HUES6 (cell line): ENCODE data around the gene WDFY4.

ENCODE experiments used
- H3K27ac ChIP-seq: 2 replicates; pipeline ENCODE4 v1.7.0; 2013; ENCODE audit warnings: low read depth, mild to moderate bottlenecking, low read length, inconsistent platforms
- H3K27me3 ChIP-seq: 2 replicates; pipeline ENCODE4 v1.6.1; 2013; ENCODE audit warnings: low read length; ENCODE audit not compliant: control insufficient read depth, insufficient read depth
- H3K36me3 ChIP-seq: 2 replicates; pipeline ENCODE4 v1.6.1; 2013; ENCODE audit warnings: low read length; ENCODE audit not compliant: control insufficient read depth, insufficient read depth
- H3K4me1 ChIP-seq: 2 replicates; pipeline ENCODE4 v1.6.1; 2013; ENCODE audit warnings: low read length; ENCODE audit not compliant: control insufficient read depth, insufficient read depth
- H3K4me3 ChIP-seq: 2 replicates; pipeline ENCODE4 v1.5.1; 2013; ENCODE audit warnings: low read depth, low read length
- H3K9ac ChIP-seq: one replicate; pipeline ENCODE4 v1.6.1; 2013; ENCODE audit warnings: mild to moderate bottlenecking, low read length
- H3K9me3 ChIP-seq: 2 replicates; pipeline ENCODE4 v1.6.1; 2013; ENCODE audit warnings: low read depth, low read length; ENCODE audit not compliant: control insufficient read depth, insufficient read depth

The WDFY4 gene

DNA sequence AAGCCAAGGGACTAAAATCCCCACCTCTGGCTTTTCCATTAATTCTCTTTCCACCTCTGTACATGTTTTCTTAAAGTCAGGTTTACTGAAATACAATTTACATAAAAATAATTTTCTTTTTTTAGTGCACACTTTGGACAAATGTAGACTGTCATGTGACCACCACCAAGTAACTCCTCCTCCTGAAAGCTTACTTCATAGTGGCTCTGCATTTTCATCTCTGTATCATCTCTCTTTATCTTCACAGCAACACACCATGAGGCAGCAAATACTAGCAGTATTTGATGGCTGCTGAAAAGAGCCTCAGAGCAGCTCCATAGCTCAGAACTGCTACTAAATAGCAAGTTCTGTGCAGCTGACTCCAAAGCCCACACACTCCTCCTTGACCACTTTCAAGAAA is 17.3 kb downstream of the WDFY4 start:
- no peaks in the 10 kb centered on the region for H3K36me3 ChIP-seq
- H3K4me1 ChIP-seq, result peaks cover 2% of the 10 kb centered on the region; the same call in 1 of the 2 replicates
- H3K9ac ChIP-seq, result no peak overlapping the region
- H3K4me3 ChIP-seq, result no peak overlapping the region
- H3K27ac ChIP-seq, result no peak overlapping the region
- peaks cover 8% of the 10 kb centered on the region; the same call in 1 of the 2 replicates for H3K27me3 ChIP-seq
- no peaks in the 10 kb centered on the region for H3K9me3 ChIP-seq

DNA sequence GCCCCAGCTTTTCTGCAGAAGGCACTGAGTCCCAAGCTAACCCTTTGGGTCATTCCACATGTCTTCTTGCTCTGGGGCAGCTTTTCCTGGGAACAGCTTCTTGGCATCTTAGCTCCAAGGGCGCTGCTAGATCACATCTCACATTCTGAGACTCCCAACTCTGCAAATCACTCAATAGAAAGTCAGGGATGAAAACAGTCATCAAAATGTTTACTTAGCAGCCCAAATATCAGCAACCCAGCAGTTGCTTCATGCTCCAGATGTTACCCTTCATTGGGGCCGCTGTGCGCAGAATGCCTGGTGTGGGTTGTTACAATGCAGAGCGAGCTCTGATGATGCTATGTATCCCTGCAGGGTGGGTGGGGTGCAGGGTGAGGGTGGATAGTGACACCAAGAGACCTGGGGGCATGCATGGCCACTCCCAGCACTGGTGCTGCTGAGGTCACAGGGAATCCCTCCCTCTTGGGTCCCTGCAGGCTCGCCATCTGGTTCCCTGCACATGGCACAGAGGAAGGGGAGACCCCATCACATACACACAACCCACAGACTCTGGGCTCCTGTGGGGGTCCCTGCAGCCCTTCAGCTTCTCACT is 19.0 kb downstream of the WDFY4 start:
- Histone ChIP-seq H3K36me3 (no peaks in the 10 kb centered on the region), H3K4me1 (peaks cover 9% of the 10 kb centered on the region; the same call in 1 of the 2 replicates), H3K27me3 (peaks cover 8% of the 10 kb centered on the region; the same call in 1 of the 2 replicates), H3K9ac (no peak overlapping the region), H3K27ac (no peak overlapping the region), H3K4me3 (no peak overlapping the region), H3K9me3 (no peaks in the 10 kb centered on the region)

DNA sequence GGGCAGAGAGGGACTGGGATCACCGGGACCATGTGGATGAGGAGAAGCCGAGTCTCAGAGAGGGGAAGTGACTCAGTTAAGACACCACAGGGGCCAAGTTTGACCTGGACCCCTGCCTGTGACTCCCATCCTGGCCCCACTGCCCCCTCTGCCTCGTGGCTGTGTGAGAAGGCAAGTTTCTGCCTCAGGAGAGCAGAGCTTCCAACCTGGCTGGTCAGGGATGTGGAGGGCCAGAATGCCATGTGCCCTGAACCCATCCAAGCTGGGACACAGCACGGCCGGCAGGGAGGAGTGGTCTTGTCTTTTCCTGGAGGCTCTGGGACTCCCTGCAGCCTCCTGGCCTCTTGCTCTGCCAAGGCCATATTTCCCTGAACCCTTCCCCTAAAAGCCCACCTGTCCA is 19.5 kb downstream of the WDFY4 start:
- no peaks in the 10 kb centered on the region for H3K36me3 ChIP-seq
- H3K27me3 ChIP-seq, result peaks cover 8% of the 10 kb centered on the region; the same call in 1 of the 2 replicates

DNA sequence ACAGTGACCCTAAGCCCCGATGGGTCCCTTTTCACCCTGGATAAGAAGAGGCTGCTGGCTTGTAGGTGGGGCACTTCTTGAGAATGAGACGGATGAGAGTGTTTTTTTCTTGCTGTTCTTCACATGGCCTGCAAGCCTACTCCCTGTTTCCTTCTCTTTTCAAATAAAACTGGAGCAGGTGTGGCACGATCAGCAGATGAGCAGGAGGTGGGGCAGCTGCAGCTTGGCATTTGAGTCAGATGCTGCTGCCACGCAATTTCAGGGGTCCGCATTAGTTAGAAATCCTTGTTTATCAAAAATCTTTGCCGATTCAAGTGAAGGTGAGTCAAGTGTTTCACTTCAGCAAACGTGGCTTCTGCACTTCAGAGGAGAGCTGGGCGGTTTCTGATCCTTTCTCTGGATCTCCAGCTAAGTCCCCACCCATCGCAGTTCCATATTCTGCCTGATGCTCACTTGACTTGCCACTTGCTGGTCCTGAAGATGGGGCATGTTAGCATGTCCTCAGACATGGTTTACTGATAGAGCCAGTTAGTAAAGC is 20.8 kb downstream of the WDFY4 start:
- no peak overlapping the region for H3K9ac ChIP-seq
- H3K36me3 ChIP-seq, result no peaks in the 10 kb centered on the region
- H3K27me3 ChIP-seq, result peaks cover 8% of the 10 kb centered on the region; the same call in 1 of the 2 replicates
- H3K27ac ChIP-seq, result no peak overlapping the region
- no peaks in the 10 kb centered on the region for H3K9me3 ChIP-seq
- peaks cover 9% of the 10 kb centered on the region; the same call in 1 of the 2 replicates for H3K4me1 ChIP-seq
- H3K4me3 ChIP-seq, result no peak overlapping the region

More for the DNA sequence above, 19.5 kb downstream of the WDFY4 start:
- H3K9me3 ChIP-seq, result no peaks in the 10 kb centered on the region
- H3K9ac ChIP-seq, result no peak overlapping the region
- no peak overlapping the region for H3K27ac ChIP-seq
- H3K4me3 ChIP-seq, result no peak overlapping the region
- peaks cover 9% of the 10 kb centered on the region; the same call in 1 of the 2 replicates for H3K4me1 ChIP-seq

DNA sequence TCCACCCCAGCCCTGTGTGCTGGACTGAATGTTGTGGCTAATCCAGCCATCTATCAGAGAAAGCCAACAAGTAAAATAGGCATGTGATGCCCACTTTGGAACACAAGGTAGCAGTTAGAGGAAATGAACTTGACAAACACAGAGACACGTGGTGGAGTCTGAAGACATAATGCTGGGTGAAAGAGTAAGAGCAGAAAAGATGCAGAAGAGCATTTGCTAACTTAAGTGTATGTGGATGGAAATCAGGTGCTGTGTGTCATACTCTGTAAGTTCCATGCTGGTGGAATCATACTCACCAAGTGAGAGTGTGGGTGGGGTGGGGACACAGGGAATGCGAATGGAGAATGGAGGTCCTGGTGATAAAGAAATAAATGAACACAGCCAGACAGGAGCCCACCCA is 22.8 kb downstream of the WDFY4 start:
- H3K27ac ChIP-seq, result no peak overlapping the region

DNA sequence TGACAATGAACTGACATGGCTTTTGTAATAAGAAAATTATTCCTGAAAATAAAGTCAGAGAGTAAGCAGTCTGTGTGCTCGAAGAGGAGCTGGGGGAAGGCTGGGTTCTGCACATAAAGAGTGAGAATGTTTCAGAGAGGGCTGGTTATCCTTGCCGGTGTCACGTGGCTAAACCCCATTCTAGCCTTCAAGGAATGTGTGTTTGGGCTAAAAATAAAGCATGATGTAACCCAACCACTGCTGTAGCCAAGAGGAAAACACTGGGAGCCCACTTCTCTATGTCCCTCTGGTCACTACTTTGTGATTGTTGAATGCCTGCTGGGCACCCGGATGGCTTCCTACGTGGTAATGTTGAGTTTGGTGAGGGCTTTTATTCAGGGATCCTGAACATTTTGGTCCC is 23.5 kb downstream of the WDFY4 start:
- Histone ChIP-seq H3K27me3 (0 out of 2 replicates have a peak, but pooled peaks cover 4% of the 10 kb centered on the region), H3K4me1 (peaks cover 9% of the 10 kb centered on the region; the same call in 1 of the 2 replicates), H3K36me3 (no peaks in the 10 kb centered on the region), H3K9ac (no peak overlapping the region), H3K27ac (no peak overlapping the region), H3K9me3 (no peaks in the 10 kb centered on the region), H3K4me3 (no peak overlapping the region)

More for the DNA sequence above, 22.8 kb downstream of the WDFY4 start:
- no peaks in the 10 kb centered on the region for H3K9me3 ChIP-seq
- no peaks in the 10 kb centered on the region for H3K36me3 ChIP-seq
- H3K4me3 ChIP-seq, result no peak overlapping the region
- H3K9ac ChIP-seq, result no peak overlapping the region
- H3K27me3 ChIP-seq, result 0 out of 2 replicates have a peak, but pooled peaks cover 4% of the 10 kb centered on the region
- peaks cover 9% of the 10 kb centered on the region; the same call in 1 of the 2 replicates for H3K4me1 ChIP-seq

DNA sequence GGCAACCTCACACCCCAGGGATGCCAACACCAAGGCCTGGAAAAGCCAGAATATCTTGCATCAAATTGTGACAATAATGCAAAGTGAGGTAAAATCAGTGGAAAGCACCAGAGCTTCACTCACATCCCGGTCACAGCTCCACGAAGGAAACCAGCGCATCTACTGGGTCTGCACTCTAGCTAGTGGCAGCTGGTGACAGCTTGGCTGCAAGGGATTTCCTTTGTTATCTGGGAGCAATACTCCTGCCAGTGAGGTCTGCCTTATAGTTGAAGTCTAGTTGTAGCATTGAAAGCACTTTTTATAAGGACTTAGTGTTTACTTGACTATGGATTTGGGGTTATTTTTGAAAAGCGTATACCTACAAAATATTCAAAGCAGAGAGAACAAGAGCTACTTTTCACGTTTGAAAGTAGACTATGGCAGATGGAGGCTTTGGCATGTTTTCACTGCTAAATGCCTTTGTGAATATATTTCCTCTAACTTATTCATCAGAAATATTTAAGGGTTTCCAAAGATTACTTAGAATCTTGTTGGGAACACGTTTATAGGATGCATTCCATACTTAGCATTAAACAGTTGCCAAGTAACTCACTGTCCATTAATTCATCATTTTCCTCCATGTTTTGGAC is 26.1 kb downstream of the WDFY4 start:
- Histone ChIP-seq H3K27ac (no peak overlapping the region), H3K36me3 (no peaks in the 10 kb centered on the region), H3K27me3 (0 out of 2 replicates have a peak, but pooled peaks cover 3% of the 10 kb centered on the region), H3K4me1 (peaks cover 9% of the 10 kb centered on the region; the same call in 1 of the 2 replicates), H3K4me3 (no peak overlapping the region), H3K9ac (no peak overlapping the region), H3K9me3 (no peaks in the 10 kb centered on the region)

DNA sequence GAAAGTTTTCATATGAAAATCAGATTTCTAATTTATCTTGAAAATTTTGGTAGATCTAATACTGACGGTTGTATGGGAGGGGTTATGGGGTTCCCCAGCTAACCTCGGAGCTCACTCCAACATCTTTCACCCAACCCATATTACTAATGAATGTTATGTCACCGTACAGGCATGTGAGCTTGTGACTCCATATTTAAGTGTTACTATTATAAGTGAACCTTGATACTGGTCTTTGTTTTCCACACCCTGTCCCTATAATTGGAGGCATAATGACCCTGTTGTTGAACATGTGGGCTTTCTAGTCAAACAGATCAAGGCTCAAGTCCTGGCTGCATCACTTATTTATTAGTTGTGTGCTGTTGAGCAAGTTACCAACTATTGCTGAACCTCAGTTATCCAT is 27.2 kb downstream of the WDFY4 start:
- Histone ChIP-seq H3K9ac (no peak overlapping the region), H3K4me3 (no peak overlapping the region), H3K27ac (no peak overlapping the region), H3K27me3 (no peaks in the 10 kb centered on the region), H3K9me3 (no peaks in the 10 kb centered on the region), H3K4me1 (peaks cover 8% of the 10 kb centered on the region; the same call in 1 of the 2 replicates), H3K36me3 (no peaks in the 10 kb centered on the region)

DNA sequence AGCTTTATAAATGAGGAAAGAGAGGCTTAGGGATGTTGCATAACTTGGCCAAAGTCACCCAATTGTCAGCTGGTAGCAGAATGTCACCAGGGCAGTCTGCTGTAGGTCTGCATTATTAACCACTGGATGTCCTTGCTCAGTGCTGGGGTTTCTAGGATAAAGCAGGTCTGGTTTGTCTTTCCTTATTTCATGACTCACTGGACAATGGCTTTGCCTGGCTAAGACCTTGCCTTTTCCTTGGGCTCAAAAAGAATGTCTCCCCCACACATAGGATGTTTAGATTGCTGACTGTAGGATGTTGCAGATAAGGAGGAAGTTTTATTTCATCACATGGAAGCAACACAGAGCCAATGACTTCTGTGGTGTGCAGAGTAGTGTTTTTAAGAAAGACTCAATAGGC is 29.4 kb downstream of the WDFY4 start:
- H3K27me3 ChIP-seq, result no peaks in the 10 kb centered on the region
- H3K36me3 ChIP-seq, result no peaks in the 10 kb centered on the region
- H3K9me3 ChIP-seq, result no peaks in the 10 kb centered on the region
- H3K9ac ChIP-seq, result no peak overlapping the region
- no peak overlapping the region for H3K27ac ChIP-seq
- H3K4me1 ChIP-seq, result no peaks in the 10 kb centered on the region
- no peak overlapping the region for H3K4me3 ChIP-seq

DNA sequence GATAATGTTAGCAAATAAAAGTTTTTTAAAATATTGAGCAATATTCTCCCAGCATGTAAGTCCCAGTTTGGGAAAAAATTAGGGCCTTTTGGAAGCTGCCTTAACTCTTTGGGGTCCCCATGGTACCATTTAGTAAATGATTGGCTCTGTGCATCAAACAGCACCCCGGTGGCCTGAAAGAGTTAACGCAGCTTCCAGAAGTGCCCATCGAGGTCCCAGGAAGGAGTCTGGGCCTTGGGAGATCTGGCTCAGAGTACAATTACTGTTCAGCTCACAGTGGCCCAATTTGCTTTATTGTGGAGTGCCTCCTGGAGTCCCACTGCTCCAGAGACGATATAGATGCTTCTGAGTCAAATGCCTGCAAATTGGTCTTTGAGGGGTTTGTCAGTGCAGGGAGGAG is 31.7 kb downstream of the WDFY4 start:
- no peaks in the 10 kb centered on the region for H3K4me1 ChIP-seq
- no peaks in the 10 kb centered on the region for H3K9me3 ChIP-seq
- no peak overlapping the region for H3K4me3 ChIP-seq
- no peaks in the 10 kb centered on the region; the same call in 1 of the 2 replicates for H3K27me3 ChIP-seq
- H3K36me3 ChIP-seq, result no peaks in the 10 kb centered on the region
- no peak overlapping the region for H3K9ac ChIP-seq
- no peak overlapping the region for H3K27ac ChIP-seq

DNA sequence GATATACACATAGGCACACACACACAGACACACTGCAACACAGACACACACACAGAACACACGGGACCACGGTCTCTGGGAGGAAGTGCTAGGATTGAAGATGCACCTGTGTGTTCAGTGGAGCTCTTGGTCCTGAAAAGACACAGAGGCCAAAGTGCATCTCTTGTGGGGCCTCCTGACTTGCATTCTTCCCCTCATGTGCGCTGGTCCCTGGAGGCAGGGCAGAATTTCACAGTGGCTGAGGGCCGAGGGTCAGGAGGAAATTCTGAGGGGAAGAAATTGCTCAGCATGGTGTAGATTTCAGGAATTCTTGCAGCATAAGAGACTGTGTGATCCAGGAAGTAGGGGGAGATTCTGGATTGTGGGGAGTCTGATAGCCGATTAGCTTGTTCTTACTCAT is 35.9 kb downstream of the WDFY4 start:
- H3K9me3 ChIP-seq, result no peaks in the 10 kb centered on the region
- no peak overlapping the region for H3K9ac ChIP-seq
- no peak overlapping the region for H3K4me3 ChIP-seq
- H3K36me3 ChIP-seq, result no peaks in the 10 kb centered on the region
- no peaks in the 10 kb centered on the region; the same call in 1 of the 2 replicates for H3K27me3 ChIP-seq
- H3K27ac ChIP-seq, result no peak overlapping the region
- H3K4me1 ChIP-seq, result no peaks in the 10 kb centered on the region
